BE2C (cell line): ENCODE measurements around the gene TMC5.

Experiments used
- DNase-seq: peaks from one replicate; pipeline ENCODE4 v3.0.0-alpha.2; 2020
- H3K27me3 ChIP-seq: fragments of 250-450 bp; sonication (Bioruptor Pico); 2 replicates; pipeline ENCODE4 v1.5.1; 2020; ENCODE audit warnings: mild to moderate bottlenecking
- H3K36me3 ChIP-seq: fragments of 250-450 bp; sonication (Bioruptor Pico); 2 replicates; pipeline ENCODE4 v1.5.1; 2020; ENCODE audit warnings: mild to moderate bottlenecking
- H3K4me1 ChIP-seq: fragments of 250-450 bp; sonication (Bioruptor Pico); 2 replicates; pipeline ENCODE4 v1.5.1; 2020
- H3K4me3 ChIP-seq: 2 replicates; pipeline ENCODE4 v1.5.1; 2011; ENCODE audit warnings: low read depth, low read length
- H3K9me3 ChIP-seq: fragments of 250-450 bp; sonication (Bioruptor Pico); 2 replicates; pipeline ENCODE4 v1.5.1; 2020
- TF ChIP-seq, protein P1 (sequence below): IDR thresholded peaks from 2 replicates; pipeline ENCODE4 v1.5.1; 2012; ENCODE audit warnings: mild to moderate bottlenecking, low read depth, low read length

TMC5 gene

DNA sequence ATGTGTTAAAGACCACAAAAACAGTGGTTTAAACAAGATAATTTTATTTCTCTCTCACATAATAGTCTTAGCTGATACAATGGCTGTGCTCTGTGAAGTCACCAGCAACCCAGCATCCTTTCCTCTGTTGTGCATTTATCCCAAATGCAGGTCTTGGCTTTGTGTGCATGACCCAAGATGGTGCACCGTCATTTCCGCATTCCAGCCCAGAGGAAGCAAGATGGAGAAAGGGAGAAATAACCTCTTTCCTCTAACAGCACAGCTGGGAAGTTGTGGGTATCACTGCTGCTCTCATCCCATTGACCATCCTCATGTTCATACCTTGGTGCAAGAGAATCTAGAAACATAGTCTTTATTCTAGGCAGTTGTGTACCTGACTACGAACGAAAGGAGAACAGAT lies 21.8 kb downstream of the TMC5 start:
- no peaks in the 10 kb centered on the region for H3K9me3 ChIP-seq
- TF ChIP-seq, protein P1, sequence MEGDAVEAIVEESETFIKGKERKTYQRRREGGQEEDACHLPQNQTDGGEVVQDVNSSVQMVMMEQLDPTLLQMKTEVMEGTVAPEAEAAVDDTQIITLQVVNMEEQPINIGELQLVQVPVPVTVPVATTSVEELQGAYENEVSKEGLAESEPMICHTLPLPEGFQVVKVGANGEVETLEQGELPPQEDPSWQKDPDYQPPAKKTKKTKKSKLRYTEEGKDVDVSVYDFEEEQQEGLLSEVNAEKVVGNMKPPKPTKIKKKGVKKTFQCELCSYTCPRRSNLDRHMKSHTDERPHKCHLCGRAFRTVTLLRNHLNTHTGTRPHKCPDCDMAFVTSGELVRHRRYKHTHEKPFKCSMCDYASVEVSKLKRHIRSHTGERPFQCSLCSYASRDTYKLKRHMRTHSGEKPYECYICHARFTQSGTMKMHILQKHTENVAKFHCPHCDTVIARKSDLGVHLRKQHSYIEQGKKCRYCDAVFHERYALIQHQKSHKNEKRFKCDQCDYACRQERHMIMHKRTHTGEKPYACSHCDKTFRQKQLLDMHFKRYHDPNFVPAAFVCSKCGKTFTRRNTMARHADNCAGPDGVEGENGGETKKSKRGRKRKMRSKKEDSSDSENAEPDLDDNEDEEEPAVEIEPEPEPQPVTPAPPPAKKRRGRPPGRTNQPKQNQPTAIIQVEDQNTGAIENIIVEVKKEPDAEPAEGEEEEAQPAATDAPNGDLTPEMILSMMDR, result no peak
- no peaks in the 10 kb centered on the region for H3K4me1 ChIP-seq
- no peaks in the 10 kb centered on the region for H3K36me3 ChIP-seq
- no peak overlapping the region for H3K4me3 ChIP-seq
- DNase-seq, result no peak
- no peaks in the 10 kb centered on the region for H3K27me3 ChIP-seq

DNA sequence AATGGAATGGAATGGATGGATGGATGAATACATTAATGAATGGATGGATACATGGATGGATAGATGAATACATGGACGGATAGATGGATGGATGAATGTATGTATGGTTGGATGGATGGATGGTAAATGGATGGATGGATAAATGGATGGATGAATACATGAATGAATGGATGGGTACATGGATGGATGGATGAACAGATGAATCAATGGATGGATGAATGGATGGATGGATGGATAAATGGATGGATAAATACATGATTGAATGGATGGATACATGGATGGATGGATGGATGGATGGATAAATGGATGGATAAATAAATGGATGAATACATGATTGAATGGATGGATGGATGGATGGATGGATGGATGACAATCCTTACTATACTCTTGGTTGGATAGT lies 26.0 kb downstream of the TMC5 start:
- Histone ChIP-seq H3K9me3 (no peaks in the 10 kb centered on the region), H3K36me3 (no peaks in the 10 kb centered on the region), H3K4me1 (no peaks in the 10 kb centered on the region), H3K4me3 (no peak overlapping the region), H3K27me3 (no peaks in the 10 kb centered on the region)
- no peak for DNase-seq
- TF ChIP-seq, protein P1, result no peak

DNA sequence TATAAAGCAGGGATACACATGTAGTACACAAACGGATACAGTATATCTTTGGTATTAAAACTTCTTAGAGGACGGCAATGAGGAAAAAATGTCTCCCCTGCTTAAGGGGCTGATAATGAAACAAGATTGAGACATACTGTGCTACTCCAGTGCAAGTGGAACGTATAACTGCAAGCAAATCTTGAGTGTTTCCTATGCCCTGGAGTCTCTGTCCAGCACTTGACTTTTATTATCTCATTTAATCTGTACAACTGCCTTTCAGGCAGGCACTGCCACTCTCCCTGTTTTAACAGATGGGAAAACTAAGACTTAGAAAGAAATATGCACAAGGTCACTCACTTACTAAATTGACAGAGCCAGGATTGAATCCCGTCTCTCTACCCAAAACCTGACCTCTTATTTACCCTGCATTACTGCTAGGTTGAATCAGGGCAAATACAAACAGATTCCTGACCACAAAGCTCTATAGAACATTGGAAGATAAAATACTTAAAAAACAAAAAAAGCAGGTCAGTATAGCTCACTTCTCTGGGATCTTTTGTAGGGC lies 28.7 kb downstream of the TMC5 start:
- Histone ChIP-seq H3K36me3 (no peaks in the 10 kb centered on the region), H3K9me3 (no peaks in the 10 kb centered on the region), H3K4me1 (no peaks in the 10 kb centered on the region), H3K4me3 (no peak overlapping the region), H3K27me3 (no peaks in the 10 kb centered on the region)
- DNase-seq, result no peak
- TF ChIP-seq, protein P1, result no peak

DNA sequence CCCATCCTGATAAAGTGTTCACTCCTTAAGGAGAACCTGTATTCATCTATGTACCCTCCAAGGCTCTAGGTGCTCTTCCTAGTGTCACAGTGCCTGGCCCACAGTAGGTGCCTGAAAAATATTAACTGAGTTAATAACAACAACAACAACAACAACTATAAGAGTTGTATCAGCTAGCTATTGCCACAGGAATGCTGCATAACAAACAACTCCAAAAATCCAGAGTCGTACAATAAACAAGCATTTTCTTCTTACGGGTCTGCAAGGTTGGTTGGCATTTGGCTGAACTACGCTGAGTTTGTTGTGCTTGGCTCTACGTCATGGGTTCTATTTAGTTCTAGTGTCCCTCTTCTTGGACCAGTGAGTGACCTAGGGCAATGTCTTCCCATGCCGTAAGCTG lies 29.2 kb downstream of the TMC5 start:
- H3K36me3 ChIP-seq, result no peaks in the 10 kb centered on the region
- DNase-seq, result no peak
- H3K27me3 ChIP-seq, result no peaks in the 10 kb centered on the region
- H3K4me1 ChIP-seq, result no peaks in the 10 kb centered on the region
- TF ChIP-seq, protein P1, result no peak
- no peaks in the 10 kb centered on the region for H3K9me3 ChIP-seq
- H3K4me3 ChIP-seq, result no peak overlapping the region

DNA sequence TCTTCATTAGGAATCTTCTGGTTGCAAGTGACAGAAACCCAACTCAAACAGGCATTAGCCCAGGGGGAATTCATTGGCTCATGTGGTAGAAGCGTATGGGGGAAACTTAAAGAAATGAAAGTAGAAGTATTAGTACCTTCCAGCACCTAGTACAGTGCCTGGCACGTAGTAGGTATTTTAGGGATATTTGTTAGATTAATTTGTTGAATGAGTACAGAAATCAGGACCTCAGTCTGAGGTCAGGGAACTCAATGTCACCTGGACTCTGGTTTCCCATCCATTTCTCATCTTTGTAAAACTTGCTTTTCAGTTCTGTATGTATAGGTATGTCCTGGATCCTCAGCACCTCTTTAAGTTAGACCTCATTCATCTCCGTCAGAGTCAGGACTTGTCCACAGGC lies 32.5 kb downstream of the TMC5 start:
- Histone ChIP-seq H3K4me1 (no peaks in the 10 kb centered on the region), H3K27me3 (no peaks in the 10 kb centered on the region), H3K4me3 (no peak overlapping the region), H3K9me3 (no peaks in the 10 kb centered on the region), H3K36me3 (no peaks in the 10 kb centered on the region)
- TF ChIP-seq, protein P1, result no peak
- DNase-seq, result no peak

DNA sequence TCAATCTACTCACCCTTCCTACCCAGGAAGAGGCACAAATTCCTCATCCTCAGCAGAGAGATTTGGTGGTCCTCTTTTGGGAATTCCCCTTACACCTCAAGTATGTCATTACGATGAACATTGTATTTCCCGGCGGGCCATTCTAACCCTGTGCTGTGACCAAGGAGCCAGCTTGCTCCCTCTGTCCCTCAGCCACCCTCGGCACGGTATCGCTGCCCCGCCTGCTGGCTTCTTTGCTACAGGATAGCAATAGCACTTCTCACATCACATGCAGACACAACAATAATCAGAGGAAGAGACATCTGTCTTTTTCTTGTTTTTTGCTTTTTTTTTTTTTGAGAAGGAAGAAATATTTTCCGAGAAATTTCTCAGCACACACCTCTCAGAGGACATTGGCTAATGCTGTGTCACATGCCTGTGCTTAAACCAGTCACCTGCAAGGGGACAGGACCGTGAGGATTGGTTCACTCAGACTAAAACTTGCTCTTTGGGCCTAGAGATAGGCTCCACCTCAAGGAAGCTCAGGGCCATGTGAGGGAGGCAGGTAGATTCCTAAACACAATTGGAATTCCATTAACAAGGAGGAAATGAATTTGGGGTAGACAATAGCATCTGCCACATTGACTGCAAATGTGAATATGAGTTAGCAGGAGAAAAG lies 41.2 kb downstream of the TMC5 start:
- H3K4me1 ChIP-seq, result no peaks in the 10 kb centered on the region
- TF ChIP-seq, protein P1, result no peak
- H3K27me3 ChIP-seq, result no peaks in the 10 kb centered on the region
- H3K9me3 ChIP-seq, result no peaks in the 10 kb centered on the region
- DNase-seq, result no peak
- no peaks in the 10 kb centered on the region for H3K36me3 ChIP-seq
- H3K4me3 ChIP-seq, result no peak overlapping the region
